AG04449 (cell line): ENCODE data around the gene AKAP6.
"Not testable (repeated sequence)": the region's sequence is repeated elsewhere in the genome, so short reads cannot be mapped to it uniquely, and the experiment has no call there.

Source experiments
- CTCF ChIA-PET: fragments of 350-600 bp; formaldehyde crosslinking; extraction: SDS; loops from one replicate; lab custom pipeline; 2021; ENCODE audit warnings: antibody characterized with exemption; lab: Yijun Ruan, JAX
- POLR2A ChIA-PET: fragments of 400-600, 350-600 bp; formaldehyde crosslinking; extraction: SDS; loops from one replicate; lab custom pipeline; 2020; ENCODE audit warnings: antibody characterized with exemption, inconsistent platforms; lab: Yijun Ruan, JAX
- DNase-seq: peaks from one replicate; pipeline ENCODE4 v3.0.0-alpha.2; 2010; ENCODE audit warnings: low read depth, low spot score
- H3K4me3 ChIP-seq: 2 replicates; pipeline ENCODE4 v1.5.1; 2011; ENCODE audit warnings: low read depth, mild to moderate bottlenecking, control low read depth, low read length
- TF ChIP-seq, protein P1 (sequence below): IDR thresholded peaks from one replicate; pipeline ENCODE4 v1.5.1; 2011; ENCODE audit warnings: mild to moderate bottlenecking, moderate library complexity, low read length, control low read depth, inconsistent platforms; ENCODE audit not compliant: insufficient read depth; ENCODE audit errors: missing control alignments

Gene AKAP6

GRCh38 chr14:32460267-32460666, 131.2 kb downstream of the AKAP6 start:
- ChIA-PET POLR2A (no interaction called here), CTCF (interaction anchor here (1.2 to 1.5 kb wide), 2 partner anchors 9 to 387 kb away, joined by 3 to 4 read pairs; no protein-coding TSS in a partner anchor)
- H3K4me3 ChIP-seq = no peak overlapping the region
- TF ChIP-seq, protein P1, sequence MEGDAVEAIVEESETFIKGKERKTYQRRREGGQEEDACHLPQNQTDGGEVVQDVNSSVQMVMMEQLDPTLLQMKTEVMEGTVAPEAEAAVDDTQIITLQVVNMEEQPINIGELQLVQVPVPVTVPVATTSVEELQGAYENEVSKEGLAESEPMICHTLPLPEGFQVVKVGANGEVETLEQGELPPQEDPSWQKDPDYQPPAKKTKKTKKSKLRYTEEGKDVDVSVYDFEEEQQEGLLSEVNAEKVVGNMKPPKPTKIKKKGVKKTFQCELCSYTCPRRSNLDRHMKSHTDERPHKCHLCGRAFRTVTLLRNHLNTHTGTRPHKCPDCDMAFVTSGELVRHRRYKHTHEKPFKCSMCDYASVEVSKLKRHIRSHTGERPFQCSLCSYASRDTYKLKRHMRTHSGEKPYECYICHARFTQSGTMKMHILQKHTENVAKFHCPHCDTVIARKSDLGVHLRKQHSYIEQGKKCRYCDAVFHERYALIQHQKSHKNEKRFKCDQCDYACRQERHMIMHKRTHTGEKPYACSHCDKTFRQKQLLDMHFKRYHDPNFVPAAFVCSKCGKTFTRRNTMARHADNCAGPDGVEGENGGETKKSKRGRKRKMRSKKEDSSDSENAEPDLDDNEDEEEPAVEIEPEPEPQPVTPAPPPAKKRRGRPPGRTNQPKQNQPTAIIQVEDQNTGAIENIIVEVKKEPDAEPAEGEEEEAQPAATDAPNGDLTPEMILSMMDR = no peak
- DNase-seq = no peak

- POLR2A ChIA-PET, DNase-seq, CTCF ChIA-PET, H3K4me3 ChIP-seq: not testable (repeated sequence)
These were observed 133.5 kb downstream of the AKAP6 start for GRCh38 chr14:32462553-32462952.

DNA sequence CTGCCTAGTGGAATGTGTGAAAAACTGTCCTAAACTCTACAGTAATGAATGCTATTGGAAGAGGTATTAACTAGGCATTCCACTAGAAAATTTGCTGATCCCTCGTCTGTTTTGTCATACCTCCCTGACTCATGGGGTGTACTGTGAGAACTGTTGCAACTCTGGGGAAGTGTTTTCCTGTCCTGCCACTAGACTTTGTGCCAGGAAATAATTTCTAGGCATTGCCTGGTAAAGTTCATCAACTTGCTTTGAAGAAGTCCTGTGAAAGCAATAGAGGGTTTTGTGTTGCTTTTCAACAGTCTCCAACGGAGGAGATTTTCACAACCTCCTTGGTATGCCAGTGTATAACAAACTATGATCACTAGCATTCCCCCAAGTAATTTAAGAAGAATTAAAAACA, 139.9 kb downstream of the AKAP6 start:
- ChIA-PET CTCF (interaction anchor here (0.6 to 5.1 kb wide), 17 partner anchors 8 to 396 kb away, joined by 3 to 41 read pairs (median 6); no protein-coding TSS in a partner anchor), POLR2A (interaction anchor here (1.0 kb wide), 1 partner anchor 11 kb away, joined by 3 read pairs; no protein-coding TSS in a partner anchor)
- H3K4me3 ChIP-seq = no peak overlapping the region
- TF ChIP-seq, protein P1 = no peak
- DNase-seq = peak; percentile 73

DNA sequence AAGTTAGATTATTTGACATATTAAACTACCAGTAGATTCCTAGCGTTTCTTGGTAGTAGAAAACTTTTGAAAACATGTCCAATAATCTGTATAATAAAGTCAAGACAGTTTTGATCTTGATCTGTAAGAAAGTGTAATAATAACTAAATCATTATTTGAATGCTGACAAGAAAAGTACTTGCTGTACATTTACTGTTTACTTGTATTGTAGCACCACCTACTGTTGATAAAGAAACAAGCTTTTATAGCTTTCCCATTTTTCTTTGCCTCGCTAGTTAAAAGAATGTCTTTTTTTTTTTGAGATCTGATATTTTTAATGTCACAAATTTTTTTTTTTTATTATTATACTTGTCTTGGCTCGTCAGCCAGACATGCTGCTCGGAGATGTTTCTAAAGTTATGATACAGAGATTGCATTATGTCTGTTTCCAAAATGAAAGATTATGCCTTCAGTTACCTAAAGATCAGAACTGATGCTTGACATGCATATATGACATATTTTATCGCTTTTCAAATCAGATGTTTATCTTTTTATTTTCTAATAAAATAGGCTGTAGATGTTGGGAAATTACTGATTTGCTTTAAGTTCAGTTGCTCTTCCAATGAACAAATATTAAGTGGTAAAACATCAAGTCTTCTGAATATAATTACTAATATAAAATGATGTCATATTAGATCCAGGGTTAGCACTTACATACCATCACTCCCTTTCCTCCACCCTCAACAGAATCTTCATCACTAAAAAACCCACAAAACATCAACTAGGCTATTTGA, 140.5 kb downstream of the AKAP6 start:
- H3K4me3 ChIP-seq = no peak overlapping the region
- DNase-seq = no peak
- TF ChIP-seq, protein P1 = peak; percentile 26
- POLR2A ChIA-PET = interaction anchor here (1.0 to 1.1 kb wide), 2 partner anchors 12 to 393 kb away, joined by 3 to 4 read pairs; no protein-coding TSS in a partner anchor
- CTCF ChIA-PET = interaction anchor here (0.6 to 5.1 kb wide), 26 partner anchors 9 to 1012 kb away, joined by 3 to 41 read pairs (median 5); no protein-coding TSS in a partner anchor

DNA sequence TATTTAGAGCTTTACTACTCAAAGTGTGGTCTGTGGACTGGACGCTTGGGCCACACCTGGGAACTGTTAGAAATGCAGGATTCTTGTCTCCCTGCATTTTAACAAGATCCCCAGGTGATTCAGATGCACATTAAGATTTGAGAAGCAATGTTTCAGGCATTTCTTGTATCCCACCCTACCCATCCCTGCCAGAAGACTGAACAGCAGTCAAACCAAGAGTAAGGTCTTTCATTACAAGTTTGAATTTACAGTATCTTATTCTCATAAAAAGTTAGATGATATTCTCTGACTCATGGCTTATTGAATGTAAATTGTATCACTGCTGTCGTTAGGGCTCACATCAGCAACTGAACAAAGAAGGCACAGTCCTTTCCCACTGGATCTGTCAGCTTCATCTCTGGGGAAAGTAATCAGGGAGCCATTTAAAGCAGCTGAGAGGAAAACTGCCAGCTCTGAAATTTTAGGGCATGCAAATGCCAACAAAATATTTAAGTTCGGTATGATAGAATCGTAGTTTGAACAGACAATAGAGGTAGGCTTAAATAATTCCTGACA, 141.1 kb downstream of the AKAP6 start:
- TF ChIP-seq, protein P1 = no peak
- DNase-seq = no peak
- ChIA-PET POLR2A (interaction anchor here (1.1 kb wide), 1 partner anchor 394 kb away, joined by 4 read pairs; no protein-coding TSS in a partner anchor), CTCF (interaction anchor here (0.6 to 5.1 kb wide), 27 partner anchors 9 to 1013 kb away, joined by 3 to 41 read pairs (median 5); no protein-coding TSS in a partner anchor)
- H3K4me3 ChIP-seq = no peak overlapping the region

GRCh38 chr14:32471181-32471580, 142.1 kb downstream of the AKAP6 start:
- TF ChIP-seq, protein P1 = no peak
- ChIA-PET POLR2A (no interaction called here), CTCF (interaction anchor here (0.9 to 5.1 kb wide), 15 partner anchors 37 to 1013 kb away, joined by 3 to 41 read pairs (median 9); no protein-coding TSS in a partner anchor)
- no peak for DNase-seq
- no peak overlapping the region for H3K4me3 ChIP-seq
